GM19455 (cell line): ENCODE measurements around the gene MTHFSD.

Source experiments
- ATAC-seq: cut with Tn5 transposase; IDR thresholded peaks from one replicate; pipeline ENCODE4 v1.9.1; 2021; ENCODE audit not compliant: unreplicated experiment

The MTHFSD gene

GRCh38 chr16:86553356-86553755 is 1.7 kb downstream of the MTHFSD start:
- no peak for ATAC-seq

- no peak for ATAC-seq
These were observed 4.8 kb downstream of the MTHFSD start for GRCh38 chr16:86550281-86550680.

GRCh38 chr16:86549893-86550190 is 5.2 kb downstream of the MTHFSD start:
- no peak for ATAC-seq

GRCh38 chr16:86549076-86549892 is 5.8 kb downstream of the MTHFSD start:
- ATAC-seq, result no peak

GRCh38 chr16:86547286-86547685 is 7.7 kb downstream of the MTHFSD start:
- ATAC-seq, result no peak

GRCh38 chr16:86546638-86547013 is 8.4 kb downstream of the MTHFSD start:
- ATAC-seq, result no peak

GRCh38 chr16:86545954-86546637 is 8.9 kb downstream of the MTHFSD start:
- no peak for ATAC-seq

- no peak for ATAC-seq
These were observed 9.6 kb downstream of the MTHFSD start for GRCh38 chr16:86545481-86545880.

- no peak for ATAC-seq
These were observed 12.0 kb downstream of the MTHFSD start for GRCh38 chr16:86542756-86543750.

- ATAC-seq, result no peak
These were observed 13.5 kb downstream of the MTHFSD start for GRCh38 chr16:86541560-86541959.

- no peak for ATAC-seq
These were observed 14.1 kb downstream of the MTHFSD start for GRCh38 chr16:86540894-86541293.

- ATAC-seq, result no peak
These were observed 16.7 kb downstream of the MTHFSD start for GRCh38 chr16:86538196-86538780.

- ATAC-seq, result no peak
These were observed 17.5 kb downstream of the MTHFSD start for GRCh38 chr16:86537486-86537885.

GRCh38 chr16:86536621-86537020 is 18.4 kb downstream of the MTHFSD start:
- no peak for ATAC-seq

GRCh38 chr16:86534779-86535615 is 20.0 kb downstream of the MTHFSD start:
- no peak for ATAC-seq

GRCh38 chr16:86533767-86534351 is 21.2 kb downstream of the MTHFSD start:
- no peak for ATAC-seq

- no peak for ATAC-seq
These were observed 22.0 kb downstream of the MTHFSD start for GRCh38 chr16:86533076-86533475.

- ATAC-seq, result no peak
These were observed 22.6 kb downstream of the MTHFSD start for GRCh38 chr16:86532526-86532815.

GRCh38 chr16:86531641-86532525 is 23.2 kb downstream of the MTHFSD start:
- ATAC-seq, result no peak
